Right renal pelvis (tissue), 4 donors: Measurements from ENCODE around the gene SSH2. TPM values are rescaled to one million over a fixed set of nuclear protein-coding genes. Genes with fewer than 3 reads are reported as not detected.

Experiments used
- DNase-seq, 4 donors: peaks; one replicate each; pipeline ENCODE4 v3.0.0-alpha.2; 2013; ENCODE audit warnings: low read depth in 4 of 4, low spot score in 3 of 4, missing footprints in 1 of 4
- polyA plus RNA-seq, 4 donors: library from polyadenylated mRNA; unstranded; fragments of 120-200 nt; gene quantifications; one replicate each; pipeline ENCODE4 v1.2.1, GENCODE V29; 2013; ENCODE audit not compliant: insufficient read length in 4 of 4

The SSH2 gene
- polyA plus RNA-seq, 4 donors = 16.6 to 19.2 (median 19.0) TPM

DNA sequence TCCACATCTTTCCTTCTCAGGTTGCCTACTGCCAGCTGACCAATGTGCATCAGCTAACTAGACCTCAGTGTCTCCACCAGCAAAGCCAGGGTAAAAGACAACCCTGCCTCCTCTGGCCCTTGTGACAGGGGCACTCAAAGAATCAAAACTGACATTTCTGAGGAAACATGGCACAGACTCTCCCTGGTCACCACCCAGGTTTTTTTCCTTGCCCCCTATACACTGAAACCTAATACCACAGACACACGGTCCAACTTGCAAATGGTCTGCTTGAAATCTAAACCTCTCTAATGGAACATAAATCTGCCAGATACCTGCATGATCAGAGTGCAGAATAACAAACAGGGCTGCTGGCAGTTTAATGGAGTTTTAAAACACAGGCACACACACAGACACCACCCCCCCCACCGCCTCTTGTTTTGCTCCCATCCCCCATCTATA is 287.8 kb downstream of the SSH2 start:
- DNase-seq = peak in 2 of 4 donors; percentile 66 to 73

DNA sequence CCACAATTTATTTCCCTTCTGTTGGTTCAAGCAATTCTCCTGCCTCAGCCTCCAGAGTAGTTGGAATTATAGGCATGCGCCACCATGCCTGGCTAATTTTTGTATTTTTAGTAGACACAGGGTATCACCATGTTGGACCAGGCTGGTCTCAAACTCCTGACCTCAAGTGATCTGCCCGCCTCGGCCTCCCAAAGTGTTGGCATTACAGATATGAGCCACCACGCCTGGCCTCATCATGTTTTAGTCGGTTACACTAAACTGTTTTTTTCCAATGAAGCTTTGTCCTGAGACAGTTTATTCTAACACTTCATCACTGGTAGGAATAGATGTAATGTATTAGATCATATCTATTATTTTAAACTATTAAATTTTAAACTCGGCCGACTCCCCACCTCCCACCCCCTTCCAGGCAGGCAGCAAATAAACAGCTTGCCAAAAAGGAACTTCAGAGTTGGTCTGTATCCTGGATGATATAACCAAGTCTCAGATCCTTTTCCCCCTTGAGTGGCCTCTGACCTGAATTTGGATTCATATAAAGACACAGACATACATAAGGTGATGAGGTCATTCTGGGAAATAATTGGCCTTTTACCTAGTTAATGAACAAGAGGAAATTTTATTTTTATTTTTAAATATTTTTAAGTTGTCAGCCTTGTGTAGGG is 288.9 kb downstream of the SSH2 start:
- no peak for DNase-seq

DNA sequence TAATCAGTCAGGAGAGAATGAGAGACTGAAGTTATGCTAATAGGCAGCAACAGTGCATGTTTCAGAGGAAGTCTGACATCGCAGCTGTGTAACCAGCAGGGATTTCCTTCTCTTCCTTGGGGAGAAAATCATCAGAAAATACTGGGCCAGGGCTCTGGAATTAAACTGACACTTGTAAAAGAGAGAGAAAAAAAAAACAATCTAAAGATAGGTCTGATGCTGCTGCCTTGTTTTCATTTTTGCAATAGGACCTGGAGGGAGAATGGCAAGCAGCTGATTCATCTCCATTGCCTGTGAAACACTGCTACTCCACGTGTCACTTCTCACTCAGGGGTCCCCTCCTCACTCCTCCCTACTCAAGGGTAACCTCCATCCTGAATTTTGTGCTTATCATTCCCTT is 289.6 kb downstream of the SSH2 start:
- DNase-seq = no peak

DNA sequence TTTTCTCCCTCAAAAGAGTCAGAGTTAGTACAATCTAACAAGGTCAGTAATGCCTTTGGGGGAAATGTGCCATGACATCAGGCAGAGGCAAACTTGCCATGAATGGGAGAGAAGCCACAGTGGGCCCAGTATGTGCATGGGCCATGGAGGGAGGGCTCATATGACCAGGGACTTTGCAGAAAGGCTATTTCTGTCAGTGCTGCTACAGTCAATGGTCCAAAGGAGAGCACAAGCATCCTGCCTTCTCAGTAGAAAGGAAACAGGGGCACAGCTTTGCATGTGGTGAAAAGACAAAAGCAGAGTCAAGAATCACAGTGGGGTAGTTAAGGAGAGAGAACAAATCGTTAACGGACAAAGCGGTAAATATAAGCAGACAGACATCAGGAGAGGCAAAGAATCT is 296.1 kb downstream of the SSH2 start:
- DNase-seq = no peak

DNA sequence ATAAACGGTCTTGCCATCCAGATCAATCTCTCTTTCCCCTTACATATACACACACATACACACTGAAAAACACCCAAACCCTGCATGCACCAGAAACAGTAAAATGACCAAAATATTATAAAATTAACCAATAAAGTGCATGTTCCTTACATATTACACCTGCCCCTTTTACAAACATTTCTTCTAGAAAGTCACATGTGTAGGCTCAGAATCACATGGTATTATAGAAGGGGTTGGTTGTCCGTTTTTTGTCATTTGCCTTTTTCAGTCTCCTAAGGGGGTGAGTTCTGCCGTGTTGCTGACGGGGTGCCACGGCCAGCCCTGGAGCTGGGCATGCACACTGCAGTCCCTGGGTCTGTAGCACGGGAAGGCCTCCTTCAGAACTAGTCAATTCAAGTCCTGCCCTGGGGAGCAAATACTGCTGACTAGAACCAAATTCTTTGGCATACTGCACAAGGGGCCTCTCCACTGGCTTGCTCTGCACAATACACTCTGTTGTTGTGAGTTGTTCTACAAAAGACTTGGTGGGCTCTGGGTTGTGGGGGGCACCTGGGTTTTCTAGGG is 299.3 kb downstream of the SSH2 start:
- DNase-seq = no peak

DNA sequence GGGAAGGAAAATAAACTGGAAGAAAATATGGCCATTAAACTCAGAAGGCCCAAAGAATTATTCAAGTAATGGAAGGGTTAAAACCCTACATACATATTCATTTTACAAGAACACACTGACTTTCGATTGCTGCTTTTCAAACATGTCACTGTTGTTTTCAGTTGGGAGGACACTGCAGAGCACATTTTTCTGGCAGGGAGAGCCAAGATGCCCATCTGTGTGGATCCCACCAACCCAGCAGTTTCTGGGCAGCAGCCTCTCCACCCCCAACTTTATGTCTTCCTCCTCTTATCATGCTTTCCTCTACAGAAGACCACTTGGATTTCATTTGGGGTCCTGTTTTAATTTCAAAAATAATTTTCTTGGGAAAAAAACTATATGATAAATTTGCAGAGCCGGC is 300.2 kb downstream of the SSH2 start:
- no peak for DNase-seq

DNA sequence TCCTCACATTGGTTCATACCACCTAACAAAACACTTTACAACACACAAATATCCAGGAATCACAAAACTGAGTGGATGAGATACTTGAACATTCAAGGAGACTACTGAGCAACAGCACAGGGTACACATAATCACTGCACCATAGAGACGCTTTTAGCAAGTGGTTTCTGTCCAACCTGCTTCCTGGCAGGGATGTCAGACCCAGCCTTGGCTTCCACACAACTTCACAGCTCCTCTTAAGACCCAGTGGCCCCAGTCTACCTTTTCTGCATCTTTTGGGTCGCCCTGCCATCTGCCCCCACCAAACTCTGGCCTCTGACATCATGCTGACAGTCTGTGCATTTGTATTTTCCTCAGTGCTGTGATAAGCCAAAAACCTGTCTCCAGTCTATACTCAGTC is 301.4 kb downstream of the SSH2 start:
- DNase-seq = no peak

DNA sequence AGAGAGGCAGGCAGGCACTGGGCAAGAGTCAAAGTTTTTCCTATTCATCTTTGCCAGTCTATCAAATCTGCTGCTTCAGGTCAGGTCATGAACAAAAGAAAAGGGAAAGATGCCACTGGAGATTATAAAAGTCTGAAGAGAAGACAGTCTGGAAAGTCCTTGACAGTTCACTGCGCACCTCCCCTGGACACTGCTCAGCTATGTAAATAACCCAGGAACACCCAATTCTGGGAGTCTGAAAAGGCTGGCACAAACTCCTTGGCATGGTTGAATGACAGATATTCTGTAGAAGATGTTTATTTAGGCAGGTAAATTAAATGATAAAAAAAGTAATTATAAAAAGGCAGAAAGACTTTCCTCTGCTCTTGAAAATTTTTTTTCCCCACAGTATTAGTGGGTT is 302.1 kb downstream of the SSH2 start:
- no peak for DNase-seq

DNA sequence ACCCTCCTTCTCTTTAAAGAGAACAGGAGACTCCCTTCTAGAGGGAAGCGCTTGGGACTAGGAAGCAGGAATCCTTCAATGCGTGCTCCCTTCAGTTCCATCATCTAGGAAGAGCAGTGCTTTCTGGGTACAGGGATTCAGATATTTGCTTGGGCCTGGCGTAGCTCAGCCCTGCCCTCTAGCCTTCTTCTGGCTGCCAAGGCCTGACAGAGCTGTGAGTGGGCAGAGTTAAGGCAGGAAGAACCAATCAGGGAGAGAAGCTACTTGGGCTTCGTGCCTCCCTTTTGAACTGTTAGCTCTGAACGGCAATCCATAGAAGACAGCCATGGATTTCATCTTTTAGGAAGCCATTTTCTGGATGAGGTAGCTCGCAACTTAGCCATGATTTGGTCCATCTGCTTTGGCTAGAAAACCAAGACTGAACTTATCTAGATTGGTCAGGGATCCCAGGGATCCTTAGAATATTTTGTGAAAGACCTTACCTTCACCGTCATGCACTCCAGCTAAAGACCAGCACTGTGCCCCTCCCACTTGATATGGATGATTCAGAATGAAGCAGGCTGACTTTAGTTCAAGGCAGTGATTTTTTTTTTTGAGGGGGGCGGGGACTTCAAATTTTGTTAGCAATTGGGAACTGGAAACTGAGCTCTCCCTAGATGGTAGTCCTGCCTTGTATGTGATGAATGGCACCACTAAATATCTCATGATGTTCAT is 304.8 kb downstream of the SSH2 start:
- no peak for DNase-seq

DNA sequence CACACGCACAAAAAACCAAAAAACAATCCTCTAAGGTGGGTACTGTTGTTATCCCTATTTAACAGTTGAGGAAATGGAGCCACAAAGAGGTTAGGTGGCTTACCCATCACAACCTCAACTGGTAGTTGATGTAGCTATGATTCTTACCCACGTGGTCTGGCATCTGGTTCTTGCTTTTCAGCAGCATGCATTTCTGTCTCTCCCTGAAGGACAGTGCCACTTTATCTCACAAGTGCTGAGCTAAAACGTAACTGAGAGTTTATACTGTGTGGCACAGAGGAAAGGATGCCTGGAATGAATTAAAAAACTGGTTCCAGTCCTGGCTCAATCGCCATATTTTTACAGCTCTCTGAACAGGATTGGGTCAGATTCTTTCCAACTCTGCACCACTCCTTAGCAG is 305.4 kb downstream of the SSH2 start:
- no peak for DNase-seq

DNA sequence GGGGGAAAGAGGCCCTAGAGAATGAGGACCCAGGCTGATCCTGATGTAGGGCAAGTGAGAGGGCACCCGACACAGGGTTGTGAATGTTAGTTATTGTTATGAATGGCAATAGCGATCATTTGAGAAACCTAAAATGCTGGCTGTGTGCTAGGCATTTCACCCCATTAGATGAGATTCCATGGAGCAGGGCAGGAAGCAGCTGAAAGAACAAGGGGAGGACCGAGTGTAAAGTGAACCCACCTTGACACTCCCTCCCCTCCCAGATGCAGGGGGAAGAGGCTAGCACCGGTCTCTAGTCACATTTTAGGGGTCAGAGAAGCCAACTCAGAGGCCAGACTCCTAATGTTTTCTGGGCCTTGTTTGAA is 306.8 kb downstream of the SSH2 start:
- DNase-seq = no peak

DNA sequence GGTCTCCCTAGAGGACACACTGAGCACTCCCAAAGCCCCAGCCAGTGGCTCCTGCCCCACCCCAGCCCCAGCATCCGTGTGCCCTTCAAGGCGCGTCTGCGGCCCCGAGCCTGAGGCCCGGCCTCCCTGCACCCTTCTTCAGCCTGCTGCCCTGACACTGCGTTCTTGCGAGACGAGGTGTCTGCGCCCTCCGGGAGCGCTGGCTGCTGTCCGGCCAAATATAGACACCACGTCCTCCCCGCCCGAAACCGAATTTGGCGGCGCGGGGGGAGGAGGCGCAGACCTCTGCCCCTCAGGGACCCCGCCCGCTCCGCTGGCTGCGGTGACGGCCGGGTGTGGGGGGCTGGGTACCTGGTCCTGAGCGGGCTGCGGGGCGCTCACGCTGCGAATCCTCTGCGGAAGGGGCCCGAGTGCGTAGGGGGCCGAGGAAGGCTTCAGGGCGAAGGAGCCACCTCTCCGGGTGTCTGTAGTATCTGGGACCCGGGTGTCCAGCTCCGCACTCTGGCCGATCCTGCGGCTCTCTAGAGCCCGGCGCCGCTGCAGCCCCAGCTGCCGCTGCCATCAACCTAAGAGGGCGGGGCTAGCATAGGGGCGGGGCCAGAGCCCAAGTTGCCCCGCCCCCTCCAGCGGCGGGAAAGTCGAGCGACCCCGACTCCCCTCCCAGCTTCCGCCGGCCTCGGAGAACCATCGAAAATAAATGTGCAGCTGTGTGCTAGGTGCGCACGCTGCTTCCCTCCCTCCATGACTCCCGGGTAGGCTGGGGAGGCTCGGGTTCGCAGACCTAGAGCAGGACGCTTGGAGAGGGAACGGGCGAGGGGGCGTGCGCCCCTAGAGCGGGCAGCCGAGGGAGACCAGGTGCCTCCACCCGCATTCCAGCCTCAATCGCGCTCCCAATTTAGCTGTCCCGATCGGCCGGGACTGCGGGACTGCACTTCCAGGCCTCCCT is 307.4 kb downstream of the SSH2 start, which contains the start of gene CORO6:
CORO6 (minus strand) TSS at position 576 of the 946 bp plus-strand sequence. CDS start 1,491 bp downstream, outside the sequence.
- peak in 1 of 4 donors; percentile 54 for DNase-seq

DNA sequence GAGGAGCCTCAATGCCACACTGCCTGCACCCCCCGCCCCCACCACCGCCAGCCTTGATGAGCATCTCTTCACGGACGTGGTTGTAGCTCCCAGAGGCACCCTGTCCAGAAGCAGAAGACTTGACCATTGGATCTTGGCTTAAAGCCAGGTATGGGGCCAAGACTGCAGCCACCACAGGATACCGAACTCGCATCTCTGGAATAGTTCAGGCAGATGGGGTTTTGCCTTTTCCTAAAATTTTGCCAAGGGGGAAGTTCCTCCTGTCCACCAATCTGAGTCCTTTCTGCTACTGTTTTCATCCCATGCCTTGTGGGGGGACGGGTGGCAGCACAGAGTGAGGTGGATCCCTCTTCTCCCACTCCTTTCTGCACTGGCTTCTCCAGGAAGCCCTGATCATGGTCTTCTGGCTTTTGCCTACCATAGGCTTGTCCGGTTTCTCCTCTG is 308.3 kb downstream of the SSH2 start:
- DNase-seq = no peak

DNA sequence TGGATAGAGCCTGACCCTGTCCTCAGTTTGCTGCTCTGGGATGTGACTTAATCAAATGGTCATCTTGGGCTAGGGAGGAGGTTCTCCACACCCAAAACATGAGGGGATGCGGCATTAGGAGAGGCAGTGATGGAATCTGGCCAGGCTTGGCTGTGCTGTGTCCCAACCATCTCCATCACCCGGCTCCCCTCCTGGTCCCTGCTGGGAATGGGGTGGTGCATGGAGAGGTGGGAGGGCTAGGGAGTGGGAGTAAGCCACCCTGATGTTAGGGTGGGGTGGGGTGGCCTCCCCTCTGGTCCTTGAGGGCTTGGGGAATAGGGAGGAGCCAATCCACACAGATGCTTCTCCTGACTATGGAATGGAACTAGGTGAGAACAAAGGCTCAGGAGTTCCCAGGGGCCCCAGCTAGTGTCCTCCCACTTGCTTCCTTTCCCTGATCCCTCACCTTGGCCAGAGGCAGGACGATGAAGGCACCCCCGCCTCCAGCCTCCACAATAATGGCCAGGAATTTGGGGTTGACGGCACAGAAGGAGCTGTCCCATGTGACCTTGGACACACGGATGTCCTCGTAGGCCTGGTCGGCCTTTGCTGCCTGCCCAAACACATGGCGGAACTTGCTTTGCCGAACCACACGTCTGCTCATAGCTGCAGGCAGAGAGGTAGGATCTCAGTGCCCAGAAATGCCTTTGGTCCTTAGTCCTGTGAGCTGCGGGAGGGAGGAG is 309.1 kb downstream of the SSH2 start:
- DNase-seq = no peak

DNA sequence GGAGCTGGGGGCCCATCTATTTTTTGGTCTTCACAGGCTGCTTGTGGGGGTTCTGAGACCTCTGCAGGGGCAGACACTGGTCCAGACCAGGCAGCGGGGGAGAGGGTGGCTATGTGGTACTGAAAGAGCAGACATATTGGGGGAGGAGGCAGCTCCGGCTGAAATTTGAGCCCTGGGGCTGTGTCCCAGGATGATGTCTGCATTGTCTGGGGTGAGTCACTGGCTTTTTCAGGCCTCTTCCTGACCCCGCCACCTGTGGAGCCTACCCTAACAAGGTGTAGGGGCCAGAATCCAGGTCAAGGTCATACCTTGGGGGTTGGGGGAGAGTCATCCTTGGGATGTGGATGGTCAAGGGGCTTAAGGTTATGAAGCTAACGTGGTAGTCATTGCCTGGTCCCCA is 309.8 kb downstream of the SSH2 start:
- no peak for DNase-seq

DNA sequence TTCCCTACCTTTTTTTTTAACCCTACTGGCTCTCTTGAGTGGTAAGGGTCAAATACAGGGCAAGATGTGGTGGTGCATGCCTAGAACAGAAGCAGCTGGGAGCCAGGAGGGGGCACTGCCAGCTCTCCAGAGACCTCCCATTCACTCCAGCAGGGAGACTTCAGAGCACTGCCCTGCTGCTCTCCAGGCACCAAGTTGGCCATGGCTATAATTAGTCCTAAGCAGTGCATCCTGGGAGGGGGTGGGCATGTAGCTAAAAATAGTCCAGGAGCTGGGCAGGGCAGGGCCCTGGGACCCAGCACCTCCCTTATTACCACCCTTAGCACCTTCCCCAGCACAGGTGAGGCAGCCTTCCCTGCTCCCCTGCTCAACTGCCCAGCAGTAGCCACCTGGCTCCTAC is 310.8 kb downstream of the SSH2 start:
- no peak for DNase-seq

DNA sequence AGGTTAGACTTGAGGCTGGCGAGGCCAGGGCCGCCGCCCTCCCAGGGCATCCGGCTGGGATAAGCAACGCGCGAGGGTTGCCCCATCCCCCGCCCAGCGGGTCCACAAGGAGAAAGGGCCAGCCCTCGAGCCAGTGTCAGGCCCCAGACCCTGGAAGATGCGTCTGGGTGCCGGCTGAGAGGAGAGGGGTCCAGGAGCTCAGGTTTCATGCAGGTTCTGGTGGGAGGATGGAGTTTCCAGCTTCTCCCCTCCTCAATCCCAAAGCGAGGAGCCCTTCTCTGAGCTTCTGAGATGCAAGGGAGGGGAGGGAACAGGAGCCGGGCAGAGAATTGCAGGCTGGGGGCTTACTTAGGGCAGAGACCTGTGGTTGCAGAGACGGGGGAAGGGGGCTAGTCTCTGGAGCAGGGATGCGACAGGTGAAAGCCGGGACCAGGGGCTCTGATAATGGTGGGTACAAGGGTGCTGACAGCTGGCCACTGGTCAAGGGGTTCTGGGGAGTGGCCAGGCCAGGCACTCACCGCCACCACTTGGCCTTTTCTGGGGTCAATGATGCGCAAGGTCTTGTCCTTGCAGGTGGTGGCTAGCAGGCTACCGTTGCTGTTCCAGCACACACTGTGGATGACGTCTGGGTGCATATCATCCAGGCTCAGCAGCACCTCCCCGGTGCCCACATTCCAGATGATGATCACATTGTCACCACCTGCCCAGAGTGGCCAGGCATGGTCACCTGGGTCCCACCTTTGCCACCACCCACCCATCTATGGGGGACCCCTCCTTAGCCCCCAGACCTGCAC is 311.6 kb downstream of the SSH2 start:
- no peak for DNase-seq

DNA sequence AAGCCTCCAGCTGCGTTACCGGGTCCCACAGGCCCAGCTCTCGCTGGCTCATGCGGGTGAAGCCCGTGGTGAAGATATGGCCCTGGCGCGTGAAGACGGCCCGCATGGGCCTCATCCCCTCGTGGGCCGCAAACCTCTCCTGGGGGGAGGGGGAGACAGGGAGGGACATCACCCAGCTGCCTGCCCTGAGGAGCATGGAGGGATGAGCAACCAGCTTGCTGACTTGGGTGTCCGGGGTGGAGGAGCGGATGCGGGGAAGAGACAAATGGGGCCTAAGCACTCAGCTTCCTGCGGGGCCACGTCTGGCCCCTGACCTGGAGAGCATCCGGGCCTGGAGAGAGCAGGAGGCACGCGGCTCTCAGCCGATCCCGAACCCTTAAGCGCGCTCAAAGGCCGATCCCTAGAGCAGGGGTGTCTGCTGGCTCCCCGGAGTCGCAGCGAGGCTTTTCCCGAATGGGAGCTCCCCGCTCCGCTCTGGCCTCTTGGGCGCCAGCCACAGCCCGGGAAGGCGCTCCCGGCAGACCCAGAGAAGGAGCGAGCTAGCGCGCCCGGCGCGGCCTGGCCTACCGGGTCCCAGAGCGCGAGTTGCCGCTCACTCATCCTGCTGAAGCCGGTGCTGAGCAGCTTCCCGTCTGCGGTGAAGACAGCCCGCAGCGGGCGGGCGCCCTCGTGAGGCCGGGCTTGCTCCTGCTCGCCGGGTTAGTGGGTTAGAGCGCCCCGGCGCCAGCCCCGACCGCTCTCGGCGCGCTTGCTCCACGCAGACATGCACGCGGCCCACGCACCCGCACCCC is 312.4 kb downstream of the SSH2 start:
- no peak for DNase-seq

DNA sequence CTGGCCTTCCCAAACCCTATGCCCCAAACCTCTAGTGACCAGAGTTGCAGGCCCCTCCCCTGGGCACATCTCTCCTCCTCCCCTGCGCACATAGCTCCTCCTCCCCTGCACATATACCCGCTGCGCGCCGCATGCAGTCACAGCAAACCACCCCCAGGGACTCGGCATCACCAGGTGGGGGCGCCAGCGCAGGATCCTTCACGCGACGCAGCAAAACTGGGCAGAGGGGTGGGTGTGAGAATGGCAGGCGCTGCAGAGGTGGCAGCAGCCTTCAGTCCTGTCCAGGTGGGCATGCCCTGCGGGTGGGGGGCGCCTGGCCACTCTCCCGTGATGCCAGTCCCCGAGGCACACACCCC is 312.9 kb downstream of the SSH2 start:
- DNase-seq = peak in 1 of 4 donors; percentile 60
